ENCODE data around the gene PELI3. TPM values are rescaled to one million over a fixed set of nuclear protein-coding genes. Genes with fewer than 3 reads are reported as not detected.

PELI3 gene
- total and polyA plus RNA-seq, 8 donors = 0.58 to 11.2 (median 7.8) TPM

- Histone ChIP-seq H3K4me3 (no peak overlapping the region), H3K27me3 (peaks cover 0 to 56% (median 30%) of the 10 kb centered on the region in 3 donors), H3K4me1 (peaks cover 9 to 40% (median 25%) of the 10 kb centered on the region in 4 donors), H3K27ac (peak overlapping the region in 1 of 5 donors; percentile 79), H3K9me3 (no peaks in the 10 kb centered on the region), H3K36me3 (peaks cover 0 to 26% (median 12%) of the 10 kb centered on the region in 4 donors)
- intact Hi-C loops (cut with DNase I; ENCODE audit: low total_unique reads) = no loop called here
- TF ChIP-seq POLR2AphosphoS5 (IDR thresholded peaks at IDR 0.05) (no peak), EP300 (IDR thresholded peaks at IDR 0.05) (no peak), CTCF (IDR thresholded peaks at IDR 0.05) (no peak), POLR2A (IDR thresholded peaks at IDR 0.05) (no peak)
- DNase-seq = peak in 1 of 2 donors; percentile 52
- WGBS, 5 donors = 4 to 9% (median 5%) methylated on average over 12 to 30 of the region's 30 CpGs
Observed at GRCh38 chr11:66419825-66420224, 46.9 kb upstream of the PELI3 start.

GRCh38 chr11:66420671-66421476 lies 45.8 kb upstream of the PELI3 start, which contains the start of gene NPAS4:
TSS of gene NPAS4 (plus strand) at chr11:66421035. CDS start at chr11:66421180, 145 bp downstream.
- no peak for TF ChIP-seq POLR2A (IDR thresholded peaks at IDR 0.05)
- no peak for TF ChIP-seq CTCF (IDR thresholded peaks at IDR 0.05)
- TF ChIP-seq POLR2AphosphoS5 (IDR thresholded peaks at IDR 0.05) = no peak
- TF ChIP-seq EP300 (IDR thresholded peaks at IDR 0.05) = no peak
- intact Hi-C loops (cut with DNase I; ENCODE audit: low total_unique reads) = no loop called here
- Histone ChIP-seq H3K4me1 (peaks cover 9 to 40% (median 25%) of the 10 kb centered on the region in 4 donors), H3K4me3 (peak within 1 kb of the TSS in 1 of 4 donors; percentile 6), H3K9me3 (no peaks in the 10 kb centered on the region), H3K27me3 (peaks cover 0 to 48% (median 30%) of the 10 kb centered on the region in 3 donors), H3K27ac (peak within 1 kb of the TSS in 1 of 5 donors; percentile 79), H3K36me3 (peaks cover 0 to 37% (median 12%) of the 10 kb centered on the region in 4 donors)
- 7 to 10% (median 9%) methylated on average over 31 to 71 of the region's 71 CpGs for WGBS, 5 donors
- peak in 1 of 2 donors; percentile 67 for DNase-seq

- Histone ChIP-seq H3K36me3 (peaks cover 0 to 45% (median 12%) of the 10 kb centered on the region in 4 donors), H3K9me3 (no peaks in the 10 kb centered on the region), H3K4me3 (no peak overlapping the region), H3K4me1 (peaks cover 9 to 40% (median 25%) of the 10 kb centered on the region in 4 donors), H3K27ac (peak overlapping the region in 1 of 5 donors; percentile 79), H3K27me3 (peaks cover 0 to 43% (median 30%) of the 10 kb centered on the region in 3 donors)
- 13 to 25% (median 13%) methylated on average over 15 to 38 of the region's 38 CpGs for WGBS, 5 donors
- TF ChIP-seq CTCF (IDR thresholded peaks at IDR 0.05) = peak in 1 of 7 experiments; percentile 23
- TF ChIP-seq POLR2A (IDR thresholded peaks at IDR 0.05) = no peak
- TF ChIP-seq POLR2AphosphoS5 (IDR thresholded peaks at IDR 0.05) = peak in 2 of 3 donors; percentile 57 to 81
- no peak for TF ChIP-seq EP300 (IDR thresholded peaks at IDR 0.05)
- DNase-seq = peak; percentile 94 to 96
- intact Hi-C loops (cut with DNase I; ENCODE audit: low total_unique reads) = no loop called here
Observed at GRCh38 chr11:66421492-66422205, 45.1 kb upstream of the PELI3 start.

- no peak overlapping the region for H3K4me3 ChIP-seq
- no peak for DNase-seq
- H3K27ac ChIP-seq = no peak overlapping the region
- H3K27me3 ChIP-seq = no peaks in the 10 kb centered on the region
- intact Hi-C loops (cut with DNase I; ENCODE audit: low total_unique reads) = no loop called here
- peaks cover 0 to 56% (median 12%) of the 10 kb centered on the region in 4 donors for H3K36me3 ChIP-seq
- TF ChIP-seq POLR2A (IDR thresholded peaks at IDR 0.05) = no peak
- TF ChIP-seq POLR2AphosphoS5 (IDR thresholded peaks at IDR 0.05) = no peak
- TF ChIP-seq EP300 (IDR thresholded peaks at IDR 0.05) = no peak
- TF ChIP-seq CTCF (IDR thresholded peaks at IDR 0.05) = no peak
- no peaks in the 10 kb centered on the region for H3K9me3 ChIP-seq
- peaks cover 0 to 4% (median 2%) of the 10 kb centered on the region in 4 donors for H3K4me1 ChIP-seq
- 62 to 75% (median 64%) methylated on average over 21 to 23 of the region's 23 CpGs for WGBS, 5 donors
Observed at GRCh38 chr11:66426314-66426713, 40.4 kb upstream of the PELI3 start.

All from stomach (tissue), 9 donors.